ENCODE data around the gene ZBTB18.

- TF ChIP-seq GATA2 (IDR thresholded peaks at IDR 0.05; ENCODE audit: low read depth, low read length) (no peak), GATA3 (IDR thresholded peaks at IDR 0.05; ENCODE audit: low read depth, low read length) (no peak)
Observed at GRCh38 chr1:244042293-244042692, 8.8 kb upstream of the ZBTB18 start.
